Osteoblast (primary cell): ENCODE measurements around the gene GTPBP8. TPM values are rescaled to one million over a fixed set of nuclear protein-coding genes. Genes with fewer than 3 reads are reported as not detected.

ENCODE experiments used
- DNase-seq: peaks from one replicate; pipeline ENCODE4 v3.0.0; 2011; ENCODE audit warnings: low spot score, mixed read lengths; ENCODE audit not compliant: insufficient read length; ENCODE audit errors: missing footprints
- H2AFZ ChIP-seq: 2 replicates; pipeline ENCODE4 v1.6.0; 2011; ENCODE audit warnings: mild to moderate bottlenecking, low read length
- H3K27ac ChIP-seq: 2 replicates; pipeline ENCODE4 v1.5.1; 2011; ENCODE audit warnings: mild to moderate bottlenecking, low read depth, low read length, moderate library complexity
- H3K27me3 ChIP-seq: 2 replicates; pipeline ENCODE4 v1.6.0; 2012; ENCODE audit warnings: mild to moderate bottlenecking, control low read depth, inconsistent platforms, low read length, moderate library complexity; ENCODE audit not compliant: insufficient read depth
- H3K36me3 ChIP-seq: 2 replicates; pipeline ENCODE4 v1.5.1; 2011; ENCODE audit warnings: mild to moderate bottlenecking, low read length, control low read depth, moderate library complexity; ENCODE audit not compliant: insufficient read depth
- H3K4me1 ChIP-seq: 2 replicates; pipeline ENCODE4 v1.5.1; 2011; ENCODE audit warnings: mild to moderate bottlenecking, low read length, control low read depth, moderate library complexity; ENCODE audit not compliant: insufficient read depth
- H3K4me2 ChIP-seq: 2 replicates; pipeline ENCODE4 v1.6.0; 2011; ENCODE audit warnings: mild to moderate bottlenecking, low read length; ENCODE audit not compliant: insufficient read depth
- H3K4me3 ChIP-seq: fragments of 200-600 bp; sonication (generic); 3 replicates; pipeline ENCODE4 v1.5.1; 2012; ENCODE audit warnings: mild to moderate bottlenecking, low read length, inconsistent platforms; ENCODE audit not compliant: insufficient read depth
- H3K79me2 ChIP-seq: 2 replicates; pipeline ENCODE4 v1.6.0; 2012; ENCODE audit warnings: mild to moderate bottlenecking, low read length, control low read depth, inconsistent platforms; ENCODE audit not compliant: insufficient read depth
- H3K9me3 ChIP-seq: 2 replicates; pipeline ENCODE4 v1.5.1; 2011; ENCODE audit warnings: low read depth, low read length, control low read depth
- H4K20me1 ChIP-seq: 2 replicates; pipeline ENCODE4 v1.6.0; 2012; ENCODE audit warnings: mild to moderate bottlenecking, low read length, control low read depth; ENCODE audit not compliant: insufficient read depth
- total RNA-seq: library from RNA; depleted of rRNA; stranded (reverse); fragments of >200 nt; gene quantifications from 2 replicates; pipeline ENCODE4 v1.2.3, GENCODE V29; 2012
- TF ChIP-seq, protein P1 (sequence below): IDR thresholded peaks from 2 replicates; pipeline ENCODE4 v1.5.1; 2011; ENCODE audit warnings: mild to moderate bottlenecking, low read depth, low read length, moderate library complexity; ENCODE audit errors: extremely low read depth

GTPBP8 gene
- 41.3 and 54.6 TPM in 2 replicates for total RNA-seq

DNA sequence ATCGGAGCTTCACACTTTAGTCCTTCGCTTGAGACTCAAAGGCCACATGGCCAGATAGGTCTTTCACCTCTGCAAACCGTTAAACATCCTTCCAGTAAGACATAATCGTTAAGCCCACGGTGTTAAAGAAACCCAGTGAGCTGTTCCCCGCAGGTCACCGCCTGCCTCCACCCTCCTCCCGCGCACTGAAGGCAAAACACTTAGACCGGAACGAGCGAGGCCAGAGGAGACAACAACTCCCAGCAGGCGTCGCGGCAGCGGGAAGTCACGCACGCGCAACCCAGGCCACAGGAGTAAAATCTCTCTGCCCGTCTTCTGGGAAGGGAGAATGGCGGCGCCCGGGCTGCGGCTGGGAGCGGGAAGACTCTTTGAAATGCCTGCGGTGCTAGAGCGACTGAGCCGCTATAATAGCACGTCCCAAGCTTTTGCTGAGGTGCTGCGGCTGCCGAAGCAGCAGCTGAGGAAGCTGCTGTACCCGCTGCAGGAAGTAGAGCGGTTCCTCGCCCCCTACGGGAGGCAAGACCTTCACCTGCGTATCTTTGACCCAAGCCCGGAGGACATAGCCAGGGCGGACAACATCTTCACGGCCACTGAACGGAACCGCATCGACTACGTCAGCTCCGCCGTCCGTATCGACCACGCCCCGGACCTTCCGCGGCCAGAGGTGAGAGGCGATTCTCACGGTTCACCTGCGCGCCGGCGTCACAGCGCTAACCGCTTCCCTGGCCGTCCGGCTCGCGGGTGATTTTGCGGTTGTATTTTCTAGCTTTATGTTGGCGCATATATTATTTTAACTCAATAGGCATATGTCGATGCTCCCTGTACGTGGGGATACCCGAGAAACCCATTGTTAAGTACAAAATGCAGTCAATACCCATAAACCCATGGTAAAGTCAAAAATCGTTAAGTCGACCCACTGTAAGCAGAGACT is at the start of gene GTPBP8:
TSS of gene GTPBP8 (plus strand) at position 313 of the 931 bp plus-strand sequence. CDS start at position 329, 16 bp downstream.
- Histone ChIP-seq H3K9me3 (no peaks in the 10 kb centered on the region), H3K4me3 (peak within 1 kb of the TSS; percentile 91), H3K79me2 (peaks cover 29% of the 10 kb centered on the region), H4K20me1 (no peaks in the 10 kb centered on the region), H3K4me2 (peak within 1 kb of the TSS; percentile 83), H3K36me3 (no peaks in the 10 kb centered on the region), H3K4me1 (peaks cover 16% of the 10 kb centered on the region), H3K27me3 (peaks cover 5% of the 10 kb centered on the region), H3K27ac (peak within 1 kb of the TSS; percentile 80), H2AFZ (peak within 1 kb of the TSS; percentile 99)
- TF ChIP-seq, protein P1, sequence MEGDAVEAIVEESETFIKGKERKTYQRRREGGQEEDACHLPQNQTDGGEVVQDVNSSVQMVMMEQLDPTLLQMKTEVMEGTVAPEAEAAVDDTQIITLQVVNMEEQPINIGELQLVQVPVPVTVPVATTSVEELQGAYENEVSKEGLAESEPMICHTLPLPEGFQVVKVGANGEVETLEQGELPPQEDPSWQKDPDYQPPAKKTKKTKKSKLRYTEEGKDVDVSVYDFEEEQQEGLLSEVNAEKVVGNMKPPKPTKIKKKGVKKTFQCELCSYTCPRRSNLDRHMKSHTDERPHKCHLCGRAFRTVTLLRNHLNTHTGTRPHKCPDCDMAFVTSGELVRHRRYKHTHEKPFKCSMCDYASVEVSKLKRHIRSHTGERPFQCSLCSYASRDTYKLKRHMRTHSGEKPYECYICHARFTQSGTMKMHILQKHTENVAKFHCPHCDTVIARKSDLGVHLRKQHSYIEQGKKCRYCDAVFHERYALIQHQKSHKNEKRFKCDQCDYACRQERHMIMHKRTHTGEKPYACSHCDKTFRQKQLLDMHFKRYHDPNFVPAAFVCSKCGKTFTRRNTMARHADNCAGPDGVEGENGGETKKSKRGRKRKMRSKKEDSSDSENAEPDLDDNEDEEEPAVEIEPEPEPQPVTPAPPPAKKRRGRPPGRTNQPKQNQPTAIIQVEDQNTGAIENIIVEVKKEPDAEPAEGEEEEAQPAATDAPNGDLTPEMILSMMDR: no peak
- peak; percentile 95 for DNase-seq

DNA sequence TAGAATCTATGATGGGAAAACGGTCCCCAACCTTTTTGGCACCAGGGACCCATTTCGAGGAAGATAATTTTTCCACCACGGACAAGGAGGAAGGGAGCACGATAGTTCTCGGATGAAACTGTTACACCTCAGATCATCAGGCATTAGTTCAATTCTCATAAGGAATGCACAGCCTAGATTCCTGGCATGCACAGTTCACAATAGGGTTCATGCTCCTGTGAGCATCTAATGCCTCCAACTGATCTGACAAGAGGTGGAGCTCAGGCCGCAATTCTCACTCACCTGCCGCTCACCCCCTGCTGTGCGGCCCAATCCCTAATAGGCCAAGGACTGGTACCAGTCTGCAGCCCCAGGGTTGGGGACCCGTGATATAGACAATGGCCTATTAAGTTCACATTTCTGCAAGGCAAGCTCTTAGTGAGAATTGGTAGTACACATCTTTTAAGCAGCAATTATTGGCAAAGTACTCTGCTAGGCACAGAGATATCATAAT is 42.4 kb upstream of the GTPBP8 start:
- no peak for DNase-seq
- no peaks in the 10 kb centered on the region for H3K9me3 ChIP-seq
- H4K20me1 ChIP-seq: no peaks in the 10 kb centered on the region
- peaks cover 4% of the 10 kb centered on the region for H3K27me3 ChIP-seq
- H3K4me1 ChIP-seq: no peaks in the 10 kb centered on the region
- H3K79me2 ChIP-seq: no peaks in the 10 kb centered on the region
- H2AFZ ChIP-seq: no peak overlapping the region
- H3K4me3 ChIP-seq: no peak overlapping the region
- TF ChIP-seq, protein P1: no peak
- H3K36me3 ChIP-seq: no peaks in the 10 kb centered on the region
- no peak overlapping the region for H3K27ac ChIP-seq
- no peak overlapping the region for H3K4me2 ChIP-seq

DNA sequence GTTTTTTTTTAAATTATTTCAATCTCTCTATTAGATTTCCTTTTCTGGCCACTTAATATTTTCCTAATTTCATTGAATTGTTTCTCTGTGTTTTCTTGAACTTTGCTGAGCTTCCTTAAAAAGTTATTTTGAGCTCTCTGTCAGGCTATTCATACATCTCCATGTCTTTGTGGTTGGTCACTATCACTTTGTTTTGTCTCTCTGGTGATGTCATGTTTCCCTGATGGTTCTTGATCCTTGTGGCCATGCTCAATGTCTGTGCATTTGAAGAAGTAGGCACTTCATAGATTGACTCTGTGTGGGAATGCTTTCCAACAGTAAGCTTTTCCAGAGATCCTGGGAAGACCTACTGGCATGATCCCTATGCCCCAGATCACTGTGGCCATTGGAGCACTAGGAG is 34.4 kb upstream of the GTPBP8 start:
- TF ChIP-seq, protein P1: no peak
- Histone ChIP-seq H4K20me1 (no peaks in the 10 kb centered on the region), H2AFZ (no peak overlapping the region), H3K4me3 (no peak overlapping the region), H3K4me2 (no peak overlapping the region), H3K36me3 (no peaks in the 10 kb centered on the region), H3K79me2 (no peaks in the 10 kb centered on the region), H3K4me1 (no peaks in the 10 kb centered on the region), H3K27ac (no peak overlapping the region), H3K27me3 (peaks cover 14% of the 10 kb centered on the region), H3K9me3 (no peaks in the 10 kb centered on the region)
- no peak for DNase-seq
